Measurements from ENCODE around the gene ZNF334. TPM values are rescaled to one million over a fixed set of nuclear protein-coding genes. Genes with fewer than 3 reads are reported as not detected.

The ZNF334 gene
- total RNA-seq, 1 experiment from 2014 or later = not detected

DNA sequence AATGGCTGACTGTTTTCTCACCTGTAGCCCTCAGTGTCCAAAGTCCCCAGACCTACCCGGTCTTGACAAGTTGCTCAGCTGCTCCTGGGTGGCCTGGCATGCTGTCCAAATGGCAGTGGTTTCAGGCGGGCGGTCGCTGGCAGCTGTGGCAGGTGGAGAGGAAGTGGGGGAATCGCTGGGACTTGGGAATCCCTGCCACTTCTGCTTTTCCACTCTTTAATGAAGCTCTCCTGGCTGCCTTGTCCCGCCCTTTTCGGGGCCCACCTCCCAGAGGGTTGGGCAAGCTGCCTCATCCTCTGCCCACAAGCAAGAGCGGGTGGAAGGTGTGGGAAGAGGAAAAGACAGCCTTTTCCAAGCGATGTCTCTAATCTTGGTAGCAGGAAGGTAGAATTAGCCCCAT, 37.1 kb upstream of the ZNF334 start, which contains the start of gene OCSTAMP:
Gene OCSTAMP (minus strand): TSS at position 194 of the 400 bp plus-strand sequence. CDS start 94 bp downstream, at position 100.
- no TSS peak for BruUV-seq (replicated peaks)
- no peak for DNase-seq (ENCODE audit: unreplicated experiment)
- no peak within 1 kb of the TSS for H3K4me3 Mint-ChIP-seq (ENCODE audit: unreplicated experiment)
- intact Hi-C loops (cut with micrococcal nuclease) = no loop called here
- no peaks in the 10 kb centered on the region for H3K4me1 Mint-ChIP-seq (ENCODE audit: insufficient read depth, unreplicated experiment)
- CTCF ChIA-PET = interaction anchor here (0.7 to 1.8 kb wide), 2 partner anchors 12 to 13 kb away, joined by 3 to 10 read pairs; no protein-coding TSS in a partner anchor
- TF ChIP-seq, protein P1, sequence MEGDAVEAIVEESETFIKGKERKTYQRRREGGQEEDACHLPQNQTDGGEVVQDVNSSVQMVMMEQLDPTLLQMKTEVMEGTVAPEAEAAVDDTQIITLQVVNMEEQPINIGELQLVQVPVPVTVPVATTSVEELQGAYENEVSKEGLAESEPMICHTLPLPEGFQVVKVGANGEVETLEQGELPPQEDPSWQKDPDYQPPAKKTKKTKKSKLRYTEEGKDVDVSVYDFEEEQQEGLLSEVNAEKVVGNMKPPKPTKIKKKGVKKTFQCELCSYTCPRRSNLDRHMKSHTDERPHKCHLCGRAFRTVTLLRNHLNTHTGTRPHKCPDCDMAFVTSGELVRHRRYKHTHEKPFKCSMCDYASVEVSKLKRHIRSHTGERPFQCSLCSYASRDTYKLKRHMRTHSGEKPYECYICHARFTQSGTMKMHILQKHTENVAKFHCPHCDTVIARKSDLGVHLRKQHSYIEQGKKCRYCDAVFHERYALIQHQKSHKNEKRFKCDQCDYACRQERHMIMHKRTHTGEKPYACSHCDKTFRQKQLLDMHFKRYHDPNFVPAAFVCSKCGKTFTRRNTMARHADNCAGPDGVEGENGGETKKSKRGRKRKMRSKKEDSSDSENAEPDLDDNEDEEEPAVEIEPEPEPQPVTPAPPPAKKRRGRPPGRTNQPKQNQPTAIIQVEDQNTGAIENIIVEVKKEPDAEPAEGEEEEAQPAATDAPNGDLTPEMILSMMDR (IDR thresholded peaks at IDR 0.05; ENCODE audit: unreplicated experiment) = no peak
- no peaks in the 10 kb centered on the region for H3K36me3 Mint-ChIP-seq (ENCODE audit: insufficient read depth, unreplicated experiment)
- no peak within 1 kb of the TSS for H3K27ac Mint-ChIP-seq (ENCODE audit: low read depth, unreplicated experiment)
- POLR2A ChIA-PET = interaction anchor here (1.4 kb wide), 1 partner anchor 8 kb away, joined by 4 read pairs; no protein-coding TSS in a partner anchor
- no peaks in the 10 kb centered on the region for H3K27me3 Mint-ChIP-seq (ENCODE audit: insufficient read depth, unreplicated experiment)
- H3K9me3 Mint-ChIP-seq (ENCODE audit: unreplicated experiment) = no peaks in the 10 kb centered on the region

- CTCF ChIA-PET = interaction anchor here (0.6 to 1.8 kb wide), 4 partner anchors 11 to 1228 kb away, joined by 3 to 10 read pairs (median 4); no protein-coding TSS in a partner anchor
- POLR2A ChIA-PET = interaction anchor here (1.4 kb wide), 1 partner anchor 9 kb away, joined by 4 read pairs; no protein-coding TSS in a partner anchor
- no TSS peak for BruUV-seq (replicated peaks)
- Mint-ChIP-seq H3K4me3 (ENCODE audit: unreplicated experiment) (no peak overlapping the region), H3K27me3 (ENCODE audit: insufficient read depth, unreplicated experiment) (no peaks in the 10 kb centered on the region), H3K4me1 (ENCODE audit: insufficient read depth, unreplicated experiment) (no peaks in the 10 kb centered on the region), H3K27ac (ENCODE audit: low read depth, unreplicated experiment) (no peak overlapping the region), H3K9me3 (ENCODE audit: unreplicated experiment) (no peaks in the 10 kb centered on the region), H3K36me3 (ENCODE audit: insufficient read depth, unreplicated experiment) (no peaks in the 10 kb centered on the region)
- TF ChIP-seq, protein P1 (IDR thresholded peaks at IDR 0.05; ENCODE audit: unreplicated experiment) = no peak
- no peak for DNase-seq (ENCODE audit: unreplicated experiment)
- intact Hi-C loops (cut with micrococcal nuclease) = no loop called here
Observed at GRCh38 chr20:46549188-46549972, 36.0 kb upstream of the ZNF334 start.

DNA sequence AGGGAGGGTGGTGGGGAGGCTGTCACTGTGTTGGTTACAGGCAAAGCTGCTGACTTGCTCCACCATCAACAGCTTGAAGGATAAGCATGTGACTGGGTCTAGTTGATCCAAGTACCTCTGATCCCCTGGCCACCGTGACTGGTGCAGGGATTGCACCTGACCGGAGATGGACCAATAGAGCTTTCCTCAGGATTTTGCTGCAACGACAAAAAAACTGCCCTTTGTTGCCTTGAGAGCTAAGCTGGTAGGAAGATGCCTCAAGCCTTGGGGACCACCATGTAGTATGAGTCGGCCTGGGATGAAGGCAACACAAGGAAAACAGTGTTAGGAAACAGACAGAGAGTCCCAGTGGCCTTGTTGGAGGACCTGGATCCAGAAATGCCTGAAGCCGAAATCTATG, 35.3 kb upstream of the ZNF334 start:
- H3K36me3 Mint-ChIP-seq (ENCODE audit: insufficient read depth, unreplicated experiment) = no peaks in the 10 kb centered on the region
- CTCF ChIA-PET = interaction anchor here (0.6 kb wide), 1 partner anchor 178 kb away, joined by 3 read pairs; no protein-coding TSS in a partner anchor
- DNase-seq (ENCODE audit: unreplicated experiment) = no peak
- intact Hi-C loops (cut with micrococcal nuclease) = no loop called here
- TF ChIP-seq, protein P1 (IDR thresholded peaks at IDR 0.05; ENCODE audit: unreplicated experiment) = no peak
- no peaks in the 10 kb centered on the region for H3K4me1 Mint-ChIP-seq (ENCODE audit: insufficient read depth, unreplicated experiment)
- POLR2A ChIA-PET = no interaction called here
- H3K4me3 Mint-ChIP-seq (ENCODE audit: unreplicated experiment) = no peak overlapping the region
- H3K9me3 Mint-ChIP-seq (ENCODE audit: unreplicated experiment) = no peaks in the 10 kb centered on the region
- no TSS peak for BruUV-seq (replicated peaks)
- no peak overlapping the region for H3K27ac Mint-ChIP-seq (ENCODE audit: low read depth, unreplicated experiment)
- H3K27me3 Mint-ChIP-seq (ENCODE audit: insufficient read depth, unreplicated experiment) = no peaks in the 10 kb centered on the region

GRCh38 chr20:46547995-46548394, 34.6 kb upstream of the ZNF334 start:
- no peak overlapping the region for H3K4me3 Mint-ChIP-seq (ENCODE audit: unreplicated experiment)
- no peaks in the 10 kb centered on the region for H3K9me3 Mint-ChIP-seq (ENCODE audit: unreplicated experiment)
- ChIA-PET CTCF (no interaction called here), POLR2A (no interaction called here)
- TF ChIP-seq, protein P1 (IDR thresholded peaks at IDR 0.05; ENCODE audit: unreplicated experiment) = no peak
- DNase-seq (ENCODE audit: unreplicated experiment) = no peak
- BruUV-seq (replicated peaks) = no TSS peak
- H3K27ac Mint-ChIP-seq (ENCODE audit: low read depth, unreplicated experiment) = no peak overlapping the region
- intact Hi-C loops (cut with micrococcal nuclease) = no loop called here
- H3K36me3 Mint-ChIP-seq (ENCODE audit: insufficient read depth, unreplicated experiment) = no peaks in the 10 kb centered on the region
- no peaks in the 10 kb centered on the region for H3K4me1 Mint-ChIP-seq (ENCODE audit: insufficient read depth, unreplicated experiment)
- H3K27me3 Mint-ChIP-seq (ENCODE audit: insufficient read depth, unreplicated experiment) = peaks cover 6% of the 10 kb centered on the region
